ENCODE data around the gene TLR5.
"Not testable (repeated sequence)": the region's sequence is repeated elsewhere in the genome, so short reads cannot be mapped to it uniquely, and the experiment has no call there.

TLR5 gene

GRCh38 chr1:223142795-223143536 is at the start of gene TLR5:
Gene TLR5, minus strand, starts transcription at chr1:223143248. Its CDS starts 30,217 bp downstream, at chr1:223113031.
- peak; percentile 73 for DNase-seq (ENCODE audit: low spot score)

- DNase-seq (ENCODE audit: low spot score) = peak; percentile 37
Measured at GRCh38 chr1:223189903-223190724, 47.1 kb upstream of the TLR5 start.

GRCh38 chr1:223189525-223189902 is 46.5 kb upstream of the TLR5 start:
- DNase-seq (ENCODE audit: low spot score) = no peak

GRCh38 chr1:223188618-223189356 is 45.7 kb upstream of the TLR5 start:
- no peak for DNase-seq (ENCODE audit: low spot score)

GRCh38 chr1:223186800-223187199 is 43.8 kb upstream of the TLR5 start:
- DNase-seq (ENCODE audit: low spot score) = no peak

GRCh38 chr1:223183268-223183862 is 40.3 kb upstream of the TLR5 start:
- DNase-seq (ENCODE audit: low spot score) = peak; percentile 8

GRCh38 chr1:223180731-223181321 is 37.8 kb upstream of the TLR5 start:
- peak; percentile 28 for DNase-seq (ENCODE audit: low spot score)

GRCh38 chr1:223179786-223180185 is 36.7 kb upstream of the TLR5 start:
- DNase-seq (ENCODE audit: low spot score) = no peak

GRCh38 chr1:223179280-223179679 is 36.2 kb upstream of the TLR5 start:
- no peak for DNase-seq (ENCODE audit: low spot score)

GRCh38 chr1:223177681-223178080 is 34.6 kb upstream of the TLR5 start:
- peak; percentile 50 for DNase-seq (ENCODE audit: low spot score)

GRCh38 chr1:223176437-223176836 is 33.4 kb upstream of the TLR5 start:
- DNase-seq (ENCODE audit: low spot score) = no peak

- DNase-seq (ENCODE audit: low spot score) = no peak
Measured at GRCh38 chr1:223175633-223176032, 32.6 kb upstream of the TLR5 start.

- peak; percentile 41 for DNase-seq (ENCODE audit: low spot score)
Measured at GRCh38 chr1:223175032-223175431, 32.0 kb upstream of the TLR5 start.

- not testable (repeated sequence) for DNase-seq (ENCODE audit: low spot score)
Measured at GRCh38 chr1:223169458-223169857, 26.4 kb upstream of the TLR5 start.

GRCh38 chr1:223161321-223161720 is 18.3 kb upstream of the TLR5 start:
- DNase-seq (ENCODE audit: low spot score) = no peak

GRCh38 chr1:223156343-223156742 is 13.3 kb upstream of the TLR5 start:
- peak; percentile 12 for DNase-seq (ENCODE audit: low spot score)

- no peak for DNase-seq (ENCODE audit: low spot score)
Measured at GRCh38 chr1:223155153-223155552, 12.1 kb upstream of the TLR5 start.

GRCh38 chr1:223153177-223154119 is 10.4 kb upstream of the TLR5 start:
- DNase-seq (ENCODE audit: low spot score) = peak; percentile 48

- no peak for DNase-seq (ENCODE audit: low spot score)
Measured at GRCh38 chr1:223152399-223152798, 9.4 kb upstream of the TLR5 start.

GRCh38 chr1:223150443-223150842 is 7.4 kb upstream of the TLR5 start:
- no peak for DNase-seq (ENCODE audit: low spot score)

- no peak for DNase-seq (ENCODE audit: low spot score)
Measured at GRCh38 chr1:223147873-223148272, 4.8 kb upstream of the TLR5 start.
